ENCODE measurements around the gene NPLOC4. TPM values are rescaled to one million over a fixed set of nuclear protein-coding genes. Genes with fewer than 3 reads are reported as not detected.

The NPLOC4 gene
- total and polyA plus RNA-seq, 2 of the 13 experiments (the other 11 are each of a cell fraction or from before 2014, with no cell fraction given), result 57.0 to 97.0 TPM

- TF ChIP-seq ZNF597 (CRISPR knock-in tag; IDR thresholded peaks at IDR 0.05) (no peak), CHD4 (IDR thresholded peaks at IDR 0.05; ENCODE audit: borderline replicate concordance, low read length) (no peak), PHB2 (IDR thresholded peaks at IDR 0.05; ENCODE audit: partially characterized antibody) (no peak), SNAPC4 (CRISPR knock-in tag; IDR thresholded peaks at IDR 0.05) (no peak), ARHGAP35 (CRISPR knock-in tag; IDR thresholded peaks at IDR 0.05; ENCODE audit: borderline replicate concordance) (0 out of 2 replicates have a peak, but pooled peaks have one; percentile 7), CERS6 (CRISPR knock-in tag; IDR thresholded peaks at IDR 0.05) (no peak), DNMT3B (CRISPR knock-in tag; conservative IDR thresholded peaks at IDR 0.05) (no peak; the same call in 1 of the 2 replicates), XBP1 (CRISPR knock-in tag; IDR thresholded peaks at IDR 0.05) (no peak), ZNF30 (CRISPR knock-in tag; IDR thresholded peaks at IDR 0.05) (no peak), MXI1 (IDR thresholded peaks at IDR 0.05; ENCODE audit: borderline replicate concordance, low read depth, low read length) (0 out of 3 replicates have a peak, but pooled peaks have one; percentile 41), POGZ (CRISPR knock-in tag; IDR thresholded peaks at IDR 0.05) (no peak), MYPOP (CRISPR knock-in tag; IDR thresholded peaks at IDR 0.05) (peak; percentile 22; the same call in 1 of the 2 replicates), HHEX (CRISPR knock-in tag; IDR thresholded peaks at IDR 0.05) (no peak), ZNF569 (CRISPR knock-in tag; IDR thresholded peaks at IDR 0.05; ENCODE audit: borderline replicate concordance) (no peak), ZNF354B (CRISPR knock-in tag; IDR thresholded peaks at IDR 0.05) (0 out of 2 replicates have a peak, but pooled peaks have one; percentile 92), ZNF660 (CRISPR knock-in tag; IDR thresholded peaks at IDR 0.05; ENCODE audit: borderline replicate concordance, low read depth) (no peak), TMF1 (CRISPR knock-in tag; IDR thresholded peaks at IDR 0.05; ENCODE audit: low read depth) (peak; percentile 77; the same call in 1 of the 2 replicates), ZNF547 (CRISPR knock-in tag; IDR thresholded peaks at IDR 0.05) (no peak), CENPX (CRISPR knock-in tag; IDR thresholded peaks at IDR 0.05) (no peak), SPEN (CRISPR knock-in tag; IDR thresholded peaks at IDR 0.05; ENCODE audit: low read depth) (no peak), RBM22 (optimal IDR thresholded peaks at IDR 0.05; ENCODE audit: low read length) (peak; percentile 60), ZNF207 (IDR thresholded peaks at IDR 0.05; ENCODE audit: borderline replicate concordance) (no peak)
These were observed 28.5 kb upstream of the NPLOC4 start (continued) for GRCh38 chr17:81665205-81666091.

All from HepG2 (cell line).